ENCODE results near the gene MIEN1. TPM values are rescaled to one million over a fixed set of nuclear protein-coding genes. Genes with fewer than 3 reads are reported as not detected.

The MIEN1 gene
- total RNA-seq, 1 donor from 2014 or later, result 20.1 TPM

- Histone ChIP-seq H3K4me3 (no peak overlapping the region), H4K20me1 (ENCODE audit: low read depth) (peaks cover 10% of the 10 kb centered on the region), H3K4me1 (no peaks in the 10 kb centered on the region), H3K36me3 (no peaks in the 10 kb centered on the region), H3K79me2 (ENCODE audit: low read depth) (no peaks in the 10 kb centered on the region), H3K27ac (no peak overlapping the region), H3K9me3 (ENCODE audit: low read depth) (no peaks in the 10 kb centered on the region), H3F3A (ENCODE audit: low read depth) (peaks cover 3% of the 10 kb centered on the region), H3K27me3 (no peaks in the 10 kb centered on the region), H3K4me2 (no peak overlapping the region), H2AFZ (replicated peaks) (no peak overlapping the region), H3K9ac (no peak overlapping the region)
- Mint-ChIP-seq H3K4me1 (no peaks in the 10 kb centered on the region), H3K4me3 (no peak overlapping the region), H3K27ac (no peak overlapping the region), H3K9me3 (no peaks in the 10 kb centered on the region), H3K36me3 (peaks cover 26% of the 10 kb centered on the region), H3K27me3 (ENCODE audit: insufficient read depth, low read depth) (peaks cover 5% of the 10 kb centered on the region)
- no peak for DNase-seq (ENCODE audit: low spot score)
- TF ChIP-seq, protein P1, sequence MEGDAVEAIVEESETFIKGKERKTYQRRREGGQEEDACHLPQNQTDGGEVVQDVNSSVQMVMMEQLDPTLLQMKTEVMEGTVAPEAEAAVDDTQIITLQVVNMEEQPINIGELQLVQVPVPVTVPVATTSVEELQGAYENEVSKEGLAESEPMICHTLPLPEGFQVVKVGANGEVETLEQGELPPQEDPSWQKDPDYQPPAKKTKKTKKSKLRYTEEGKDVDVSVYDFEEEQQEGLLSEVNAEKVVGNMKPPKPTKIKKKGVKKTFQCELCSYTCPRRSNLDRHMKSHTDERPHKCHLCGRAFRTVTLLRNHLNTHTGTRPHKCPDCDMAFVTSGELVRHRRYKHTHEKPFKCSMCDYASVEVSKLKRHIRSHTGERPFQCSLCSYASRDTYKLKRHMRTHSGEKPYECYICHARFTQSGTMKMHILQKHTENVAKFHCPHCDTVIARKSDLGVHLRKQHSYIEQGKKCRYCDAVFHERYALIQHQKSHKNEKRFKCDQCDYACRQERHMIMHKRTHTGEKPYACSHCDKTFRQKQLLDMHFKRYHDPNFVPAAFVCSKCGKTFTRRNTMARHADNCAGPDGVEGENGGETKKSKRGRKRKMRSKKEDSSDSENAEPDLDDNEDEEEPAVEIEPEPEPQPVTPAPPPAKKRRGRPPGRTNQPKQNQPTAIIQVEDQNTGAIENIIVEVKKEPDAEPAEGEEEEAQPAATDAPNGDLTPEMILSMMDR (IDR thresholded peaks at IDR 0.05), result no peak
- TF ChIP-seq EZH2 (IDR thresholded peaks at IDR 0.05) (no peak), EZH2phosphoT487 (IDR thresholded peaks at IDR 0.05) (no peak)
These were observed 7.1 kb downstream of the MIEN1 start for GRCh38 chr17:39722965-39723848.

DNA sequence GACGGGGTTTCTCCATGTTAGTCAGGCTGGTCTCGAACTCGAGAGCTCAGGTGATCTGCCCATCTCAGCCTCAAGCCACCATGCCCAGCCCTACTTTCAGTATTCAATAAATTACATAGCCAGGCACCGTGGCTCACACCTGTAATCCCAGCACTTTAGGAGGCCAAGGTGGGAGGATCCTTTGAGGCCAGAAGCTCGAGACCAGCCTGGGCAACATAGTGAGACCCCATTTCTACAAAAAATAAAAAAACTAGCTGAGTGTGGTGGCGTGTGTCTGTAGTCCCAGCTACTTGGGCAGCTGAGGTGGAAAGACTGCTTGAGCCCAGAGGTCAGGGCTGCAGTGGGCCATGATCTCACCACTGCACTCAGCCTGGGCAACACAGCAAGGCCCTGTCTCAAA lies 8.2 kb downstream of the MIEN1 start:
- peaks cover 5% of the 10 kb centered on the region for H3K27me3 Mint-ChIP-seq (ENCODE audit: insufficient read depth, low read depth)
- H3K9me3 Mint-ChIP-seq, result no peaks in the 10 kb centered on the region
- Histone ChIP-seq H3K9me3 (ENCODE audit: low read depth) (no peaks in the 10 kb centered on the region), H3K4me2 (no peak overlapping the region), H3K4me3 (no peak overlapping the region), H3K27me3 (no peaks in the 10 kb centered on the region), H3F3A (ENCODE audit: low read depth) (peaks cover 3% of the 10 kb centered on the region), H3K27ac (no peak overlapping the region), H3K79me2 (ENCODE audit: low read depth) (no peaks in the 10 kb centered on the region), H3K36me3 (no peaks in the 10 kb centered on the region), H3K9ac (no peak overlapping the region), H4K20me1 (ENCODE audit: low read depth) (peaks cover 15% of the 10 kb centered on the region), H3K4me1 (no peaks in the 10 kb centered on the region), H2AFZ (replicated peaks) (no peak overlapping the region)
- H3K4me3 Mint-ChIP-seq, result no peak overlapping the region
- no peaks in the 10 kb centered on the region for H3K4me1 Mint-ChIP-seq
- DNase-seq (ENCODE audit: low spot score), result no peak
- peaks cover 27% of the 10 kb centered on the region for H3K36me3 Mint-ChIP-seq
- no peak overlapping the region for H3K27ac Mint-ChIP-seq
- TF ChIP-seq, protein P1 (IDR thresholded peaks at IDR 0.05), result no peak
- TF ChIP-seq EZH2phosphoT487 (IDR thresholded peaks at IDR 0.05) (no peak), EZH2 (IDR thresholded peaks at IDR 0.05) (no peak)

DNA sequence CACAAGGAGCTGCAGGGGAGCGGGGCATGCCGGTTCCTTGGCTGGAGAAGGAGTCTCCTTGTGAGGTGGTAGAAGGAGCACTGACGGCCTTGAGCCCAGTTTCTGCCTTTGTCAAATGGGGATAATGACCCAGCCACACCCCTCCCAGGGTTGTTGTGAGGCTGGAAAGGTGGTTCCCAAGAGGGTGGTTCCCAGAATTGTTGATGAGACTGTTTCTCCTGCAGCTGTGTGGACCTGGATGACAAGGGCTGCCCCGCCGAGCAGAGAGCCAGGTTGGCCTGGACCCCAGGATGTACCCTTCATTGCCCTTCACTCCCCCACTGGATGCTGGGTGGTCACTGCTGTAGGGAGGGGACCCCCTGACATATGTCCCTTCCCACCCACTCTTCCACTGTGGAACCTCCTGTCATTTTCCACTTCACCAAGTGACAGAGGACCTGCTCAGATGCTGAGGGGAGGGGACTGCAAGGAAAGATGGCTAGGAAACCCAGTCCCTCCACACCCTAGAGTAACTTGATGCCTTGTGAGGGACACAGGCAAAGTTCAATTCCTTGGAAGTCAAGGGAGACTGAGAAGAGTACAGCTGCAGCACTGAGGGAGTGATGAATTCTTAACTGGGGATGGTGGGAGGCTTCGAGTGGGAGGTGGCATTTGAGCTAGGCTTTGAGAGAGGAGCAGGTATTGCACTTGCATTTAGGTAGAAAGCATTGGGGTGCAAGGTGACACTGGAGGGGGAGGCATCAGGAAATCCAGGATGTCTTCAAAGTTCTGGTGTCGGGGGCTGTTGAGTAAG lies 10.6 kb downstream of the MIEN1 start:
- H3K4me1 ChIP-seq, result no peaks in the 10 kb centered on the region
- DNase-seq (ENCODE audit: low spot score), result no peak
- H3K79me2 ChIP-seq (ENCODE audit: low read depth), result no peaks in the 10 kb centered on the region
- H3F3A ChIP-seq (ENCODE audit: low read depth), result peaks cover 3% of the 10 kb centered on the region
- Mint-ChIP-seq H3K4me3 (no peak overlapping the region), H3K4me1 (no peaks in the 10 kb centered on the region), H3K27ac (no peak overlapping the region), H3K27me3 (ENCODE audit: insufficient read depth, low read depth) (peaks cover 4% of the 10 kb centered on the region), H3K36me3 (peaks cover 18% of the 10 kb centered on the region), H3K9me3 (no peaks in the 10 kb centered on the region)
- no peak overlapping the region for H3K27ac ChIP-seq
- H4K20me1 ChIP-seq (ENCODE audit: low read depth), result peaks cover 11% of the 10 kb centered on the region
- H2AFZ ChIP-seq (replicated peaks), result no peak overlapping the region
- H3K4me2 ChIP-seq, result no peak overlapping the region
- TF ChIP-seq, protein P1 (IDR thresholded peaks at IDR 0.05), result no peak
- TF ChIP-seq EZH2 (IDR thresholded peaks at IDR 0.05) (no peak), EZH2phosphoT487 (IDR thresholded peaks at IDR 0.05) (no peak)
- no peaks in the 10 kb centered on the region for H3K9me3 ChIP-seq (ENCODE audit: low read depth)
- H3K9ac ChIP-seq, result no peak overlapping the region
- no peaks in the 10 kb centered on the region for H3K36me3 ChIP-seq
- H3K4me3 ChIP-seq, result no peak overlapping the region
- H3K27me3 ChIP-seq, result no peaks in the 10 kb centered on the region

All from neural progenitor cell (in vitro differentiated cells).